GM12878 (cell line): ENCODE results near the gene ANKS1A.

ENCODE experiments used
- CTCF ChIP-seq, 3 experiments: IDR thresholded peaks in 2 of 3; conservative IDR thresholded peaks in 1 of 3; 2 replicates each; pipeline ENCODE4 v1.5.1; 2011; ENCODE audit warnings: low read depth in 3 of 3, low read length in 3 of 3, mild to moderate bottlenecking in 3 of 3, control low read depth in 2 of 3, moderate library complexity in 2 of 3, inconsistent platforms in 1 of 3, mixed read lengths in 1 of 3; ENCODE audit not compliant: control insufficient read depth in 2 of 3, insufficient read depth in 1 of 3; ENCODE audit errors: extremely low read depth in 1 of 3
- CUX1 ChIP-seq: IDR thresholded peaks from 2 replicates; pipeline ENCODE4 v1.6.1; 2012; ENCODE audit warnings: improper control_type of control experiment, low read depth, low read length; ENCODE audit not compliant: insufficient replicate concordance
- NFIC ChIP-seq: IDR thresholded peaks from 2 replicates; pipeline ENCODE4 v1.6.1; 2012; ENCODE audit warnings: low read depth, mild to moderate bottlenecking, inconsistent platforms, low read length, moderate library complexity
- PBX3 ChIP-seq: IDR thresholded peaks from 2 replicates; pipeline ENCODE4 v1.6.1; 2011; ENCODE audit warnings: mild to moderate bottlenecking, low read depth, low read length, moderate library complexity; ENCODE audit not compliant: insufficient replicate concordance
- POLR2A ChIP-seq: IDR thresholded peaks from 2 replicates; pipeline ENCODE4 v1.6.1; 2011; ENCODE audit warnings: low read depth, mild to moderate bottlenecking, low read length
- RAD21 ChIP-seq: IDR thresholded peaks from 2 replicates; pipeline ENCODE4 v1.6.1; 2011; ENCODE audit warnings: mild to moderate bottlenecking, low read depth, low read length, moderate library complexity; ENCODE audit not compliant: insufficient read depth
- TCF12 ChIP-seq: IDR thresholded peaks from 2 replicates; pipeline ENCODE4 v1.6.1; 2011; ENCODE audit warnings: low read depth, mild to moderate bottlenecking, low read length

- TF ChIP-seq CUX1 (no peak), POLR2A (no peak), CTCF (IDR thresholded peaks at IDR 0.05 in 2 of 3, conservative IDR thresholded peaks at IDR 0.05 in 1 of 3; ENCODE audit: control insufficient read depth in 2 of 3, extremely low read depth in 1 of 3, insufficient read depth in 1 of 3, low read depth in 3 of 3, low read length in 3 of 3) (no peak), RAD21 (no peak), NFIC (no peak), PBX3 (no peak), TCF12 (no peak)
Measured at GRCh38 chr6:34961574-34961973, 72.5 kb downstream of the ANKS1A start.
